Effector memory CD8-positive, alpha-beta T cell (primary cell): ENCODE measurements around the gene MAP3K19.

Experiments
- ATAC-seq: fragments of 150-1000 bp; cut with Tn5 transposase; replicated peaks from 2 replicates; pipeline ENCODE4 v1.10.0; 2021; ENCODE audit warnings: mild to moderate bottlenecking, moderate library complexity
- DNase-seq, 3 experiments: peaks; one replicate each; pipeline ENCODE4 v3.0.0; 2021
- H3K27ac Mint-ChIP-seq, 2 donors: one replicate each; pipeline ENCODE4 v1.8.0; 2022; ENCODE audit warnings: mild to moderate bottlenecking in 2 of 2, mixed read lengths in 2 of 2, moderate library complexity in 2 of 2
- H3K27me3 Mint-ChIP-seq, 2 donors: one replicate each; pipeline ENCODE4 v1.8.0; 2022; ENCODE audit warnings: mixed read lengths in 2 of 2
- H3K36me3 Mint-ChIP-seq: one replicate; pipeline ENCODE4 v1.8.0; 2022; ENCODE audit warnings: mild to moderate bottlenecking, moderate library complexity, mixed read lengths; ENCODE audit not compliant: insufficient read depth
- H3K4me1 Mint-ChIP-seq, 2 donors: one replicate each; pipeline ENCODE4 v1.8.0; 2022; ENCODE audit warnings: low read depth in 2 of 2, mixed read lengths in 2 of 2
- H3K4me3 Mint-ChIP-seq, 2 donors: one replicate each; pipeline ENCODE4 v1.8.0; 2022; ENCODE audit warnings: mild to moderate bottlenecking in 2 of 2, mixed read lengths in 2 of 2, moderate library complexity in 2 of 2
- H3K9me3 Mint-ChIP-seq, 2 donors: one replicate each; pipeline ENCODE4 v1.8.0; 2022; ENCODE audit warnings: mixed read lengths in 2 of 2

Gene MAP3K19

DNA sequence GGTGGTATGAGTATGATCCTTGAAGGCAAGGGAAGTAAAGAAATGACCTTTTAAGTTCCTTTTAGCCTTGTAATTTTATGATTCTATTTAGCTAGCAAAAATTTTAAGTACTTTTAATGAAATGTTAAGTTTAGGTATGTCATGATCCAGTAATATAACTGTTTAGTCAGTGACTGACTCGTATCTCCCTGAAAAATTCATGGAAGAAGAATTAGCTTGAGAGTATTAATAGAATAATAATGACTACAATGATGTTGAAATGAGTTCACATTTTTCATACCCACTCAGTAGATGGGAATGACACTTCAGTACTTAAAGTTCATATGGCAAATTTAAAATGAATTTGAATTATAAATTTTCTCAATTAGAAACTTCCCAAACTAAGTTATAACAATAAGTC lies 19.5 kb upstream of the MAP3K19 start:
- no peaks in the 10 kb centered on the region for H3K9me3 Mint-ChIP-seq
- H3K4me1 Mint-ChIP-seq = no peaks in the 10 kb centered on the region
- H3K36me3 Mint-ChIP-seq = peaks cover 4% of the 10 kb centered on the region
- H3K4me3 Mint-ChIP-seq = no peak overlapping the region
- no peaks in the 10 kb centered on the region for H3K27me3 Mint-ChIP-seq
- no peak for ATAC-seq
- no peak overlapping the region for H3K27ac Mint-ChIP-seq
- no peak for DNase-seq

DNA sequence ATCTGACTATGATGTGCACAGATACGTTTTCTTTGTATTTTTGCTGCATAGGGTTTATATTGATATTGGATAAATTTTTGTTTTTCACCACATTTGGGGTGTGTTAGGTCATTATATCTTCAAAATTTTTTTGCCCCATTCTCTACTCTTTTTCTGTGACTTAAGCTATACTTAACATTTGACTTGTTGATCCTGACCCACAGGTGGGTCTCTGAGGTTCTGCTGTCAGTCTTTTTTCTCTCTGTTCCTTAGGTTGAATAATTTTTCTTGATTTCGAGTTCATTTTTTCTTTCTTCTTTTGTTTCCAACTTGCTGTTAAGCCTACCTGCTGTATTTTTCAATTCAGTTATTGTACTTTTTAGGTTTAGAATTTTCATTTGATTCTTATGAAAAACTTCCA lies 16.9 kb upstream of the MAP3K19 start:
- peaks cover 7% of the 10 kb centered on the region for H3K36me3 Mint-ChIP-seq

DNA sequence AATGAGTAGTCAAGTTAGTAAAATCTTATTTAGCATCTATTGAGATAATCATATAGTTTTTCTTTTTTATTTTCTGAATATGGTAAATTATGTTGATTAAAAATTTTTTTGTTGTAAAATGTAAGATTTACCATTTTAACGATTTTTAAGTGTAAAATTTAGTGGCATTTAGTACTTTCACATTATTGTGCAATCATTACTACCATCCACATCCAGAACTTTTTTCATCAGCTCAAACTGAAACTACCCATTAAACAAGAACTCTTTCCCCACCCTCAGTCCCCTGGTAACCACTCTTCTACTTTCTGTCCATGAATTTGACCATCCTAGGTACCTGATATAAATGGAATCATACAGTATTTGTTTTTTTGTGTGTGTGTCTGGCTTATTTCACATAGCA lies 16.0 kb upstream of the MAP3K19 start:
- Mint-ChIP-seq H3K4me1 (no peaks in the 10 kb centered on the region), H3K27ac (no peak overlapping the region), H3K36me3 (peaks cover 7% of the 10 kb centered on the region)

More for the DNA sequence above, 16.9 kb upstream of the MAP3K19 start:
- DNase-seq (no peak), ATAC-seq (no peak)
- no peaks in the 10 kb centered on the region for H3K4me1 Mint-ChIP-seq
- no peak overlapping the region for H3K27ac Mint-ChIP-seq
- H3K9me3 Mint-ChIP-seq = no peaks in the 10 kb centered on the region
- H3K4me3 Mint-ChIP-seq = no peak overlapping the region
- H3K27me3 Mint-ChIP-seq = no peaks in the 10 kb centered on the region

DNA sequence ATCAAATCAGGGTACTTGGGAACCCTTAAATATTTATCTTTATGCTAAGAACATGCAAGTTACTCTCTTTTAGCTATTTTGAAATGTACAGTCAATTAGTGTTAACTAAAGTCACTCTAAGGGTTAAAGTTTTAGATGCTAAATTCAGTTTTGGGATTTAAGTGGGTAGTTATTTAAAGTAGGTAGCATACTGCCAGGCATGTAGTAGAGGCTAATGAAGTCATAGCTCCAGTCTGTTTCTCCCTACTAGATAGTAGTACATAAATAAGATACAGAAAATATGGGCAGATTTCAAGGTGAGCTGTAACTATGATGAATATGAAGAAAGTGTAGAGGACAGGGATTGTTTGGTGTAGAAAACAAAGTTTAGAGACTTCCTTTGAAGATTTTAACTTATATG lies 12.3 kb upstream of the MAP3K19 start:
- peaks cover 7% of the 10 kb centered on the region for H3K36me3 Mint-ChIP-seq
- no peak for ATAC-seq
- H3K9me3 Mint-ChIP-seq = no peaks in the 10 kb centered on the region
- no peak for DNase-seq
- H3K27ac Mint-ChIP-seq = no peak overlapping the region
- peaks cover 0 to 5% of the 10 kb centered on the region in 2 donors for H3K4me1 Mint-ChIP-seq
- H3K27me3 Mint-ChIP-seq = no peaks in the 10 kb centered on the region
- H3K4me3 Mint-ChIP-seq = no peak overlapping the region

More for the DNA sequence above, 16.0 kb upstream of the MAP3K19 start:
- no peaks in the 10 kb centered on the region for H3K27me3 Mint-ChIP-seq
- H3K4me3 Mint-ChIP-seq = no peak overlapping the region
- no peaks in the 10 kb centered on the region for H3K9me3 Mint-ChIP-seq
- ATAC-seq = no peak
- no peak for DNase-seq

DNA sequence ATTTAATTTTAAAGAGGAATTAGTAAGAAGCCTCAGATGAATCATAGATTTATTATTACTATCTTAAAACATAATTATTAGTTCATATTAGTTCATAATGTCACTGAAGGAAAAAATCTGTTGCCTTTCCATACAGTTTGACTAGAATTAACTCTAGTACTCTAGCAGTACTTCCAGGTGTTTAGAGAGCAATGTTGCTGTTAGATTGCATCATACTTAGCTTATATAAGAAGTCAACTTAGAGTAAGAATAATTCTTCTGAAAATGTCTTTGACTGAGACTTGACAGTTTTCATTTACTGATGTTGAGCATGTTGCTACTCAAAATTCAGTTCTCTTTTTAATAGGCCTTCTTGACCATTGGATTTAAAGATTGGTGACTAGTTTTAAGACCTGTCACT lies 9.5 kb upstream of the MAP3K19 start:
- no peak for ATAC-seq
- no peak overlapping the region for H3K27ac Mint-ChIP-seq
- no peak overlapping the region for H3K4me3 Mint-ChIP-seq
- no peak for DNase-seq
- no peaks in the 10 kb centered on the region for H3K9me3 Mint-ChIP-seq
- peaks cover 18% of the 10 kb centered on the region for H3K36me3 Mint-ChIP-seq
- peaks cover 15 to 23% of the 10 kb centered on the region in 2 donors for H3K4me1 Mint-ChIP-seq
- peaks cover 0 to 9% of the 10 kb centered on the region in 2 donors for H3K27me3 Mint-ChIP-seq

DNA sequence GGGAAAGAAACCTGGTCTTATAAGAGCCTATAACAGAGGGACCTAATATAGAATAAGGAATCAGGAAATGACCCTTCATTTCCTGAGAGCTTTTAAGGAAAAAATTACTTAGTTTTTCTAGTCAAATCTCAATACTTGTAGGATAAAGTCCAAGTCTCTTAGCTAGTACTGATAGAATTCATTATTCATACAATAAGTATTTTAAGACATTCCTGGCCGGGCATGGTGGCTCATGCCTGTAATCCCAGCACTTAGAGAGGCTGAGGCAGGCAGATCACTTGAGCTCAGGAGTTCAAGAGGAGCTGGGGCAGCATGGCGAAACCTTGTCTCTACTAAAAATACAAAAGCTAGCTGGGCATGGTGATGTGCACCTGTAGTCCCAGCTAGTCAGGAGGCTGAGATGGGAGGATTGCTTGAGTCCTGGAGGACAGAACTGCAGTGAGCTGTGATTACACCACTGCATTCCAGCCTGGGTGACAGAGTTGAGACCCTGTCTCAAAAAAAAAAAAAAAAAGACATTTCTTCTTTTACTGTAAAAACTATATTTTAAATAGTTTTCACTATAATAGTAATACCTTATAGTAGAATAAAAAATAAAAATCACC lies 8.0 kb upstream of the MAP3K19 start:
- ATAC-seq (no peak), DNase-seq (no peak)
- Mint-ChIP-seq H3K36me3 (peaks cover 23% of the 10 kb centered on the region), H3K27me3 (peaks cover 0 to 9% of the 10 kb centered on the region in 2 donors), H3K27ac (no peak overlapping the region), H3K4me1 (peaks cover 15 to 23% of the 10 kb centered on the region in 2 donors), H3K4me3 (no peak overlapping the region), H3K9me3 (no peaks in the 10 kb centered on the region)

DNA sequence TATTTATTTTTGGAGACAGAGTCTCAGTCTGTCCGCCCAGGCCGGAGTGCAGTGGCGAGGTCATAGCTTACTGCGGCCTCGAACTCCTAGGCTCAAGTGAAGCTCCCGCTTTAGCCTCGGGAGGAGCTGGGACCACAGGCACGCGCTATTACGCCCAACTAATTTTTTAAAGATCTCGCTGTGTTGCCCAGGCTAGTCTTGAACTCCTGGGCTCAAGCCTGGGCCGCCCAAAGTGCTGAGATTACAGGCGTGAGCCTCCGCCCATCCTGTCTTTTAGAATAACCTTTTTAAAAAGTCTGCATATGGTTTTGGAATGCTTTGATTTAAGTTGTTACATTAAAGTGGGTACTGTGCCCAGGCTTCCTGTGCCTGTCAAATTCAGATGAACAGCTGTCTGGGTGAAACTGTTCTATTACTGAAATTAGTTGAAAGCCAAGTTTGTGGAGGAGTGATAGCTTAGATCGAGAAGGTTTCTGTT lies 5.8 kb upstream of the MAP3K19 start:
- H3K27ac Mint-ChIP-seq = peak overlapping the region; percentile 99 to 100
- no peaks in the 10 kb centered on the region for H3K9me3 Mint-ChIP-seq
- H3K4me1 Mint-ChIP-seq = peaks cover 15 to 23% of the 10 kb centered on the region in 2 donors
- peak in 1 of 3 experiments; percentile 20 for DNase-seq
- no peak for ATAC-seq
- peak overlapping the region; percentile 97 to 98 for H3K4me3 Mint-ChIP-seq
- H3K27me3 Mint-ChIP-seq = peaks cover 9% of the 10 kb centered on the region in 2 donors
- H3K36me3 Mint-ChIP-seq = peaks cover 22% of the 10 kb centered on the region

DNA sequence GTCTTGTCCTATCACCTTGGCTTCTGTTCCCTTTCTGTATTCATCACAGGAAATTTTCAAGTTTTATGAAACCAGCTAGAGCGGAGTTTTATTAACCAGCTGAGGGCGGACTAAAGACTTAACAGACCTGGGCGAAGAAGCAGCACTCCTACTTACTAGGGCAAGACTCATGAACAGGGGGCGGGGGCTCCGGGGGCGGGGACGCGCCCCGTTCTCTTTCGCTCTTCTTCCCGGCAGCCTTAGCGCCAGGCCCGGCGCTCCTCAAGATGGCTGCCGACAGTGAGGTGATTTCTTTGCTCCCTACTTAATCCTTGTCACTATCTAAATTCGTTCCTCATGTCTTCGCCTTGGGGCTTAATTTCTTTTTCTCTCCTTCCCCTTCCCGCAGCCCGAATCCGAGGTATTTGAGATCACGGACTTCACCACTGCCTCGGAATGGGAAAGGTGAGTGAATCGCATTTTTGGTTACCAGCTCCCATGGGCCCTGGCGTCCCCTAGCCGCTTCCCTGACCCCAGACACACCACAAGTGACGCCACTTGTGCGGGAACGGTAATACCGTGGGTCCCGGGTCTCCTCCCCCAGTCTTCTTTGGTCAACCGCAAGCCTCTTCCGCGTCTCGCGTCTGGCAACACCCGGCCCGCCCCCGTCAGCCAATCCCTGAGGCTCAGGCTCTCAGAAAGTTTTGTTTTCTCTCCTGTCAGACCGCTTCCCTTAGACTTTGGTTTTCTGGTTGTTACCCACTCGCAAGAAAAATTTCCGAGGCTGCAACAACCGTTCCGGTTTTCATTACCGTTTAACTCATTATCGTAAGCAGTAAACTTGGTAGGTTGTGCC lies 5.0 kb upstream of the MAP3K19 start, which contains the start of gene RAB3GAP1:
Gene RAB3GAP1 (plus strand): TSS at position 251 of the 835 bp plus-strand sequence. CDS start 16 bp downstream, at position 267.
- Mint-ChIP-seq H3K27me3 (peaks cover 9% of the 10 kb centered on the region in 2 donors), H3K36me3 (peaks cover 22% of the 10 kb centered on the region), H3K4me1 (peaks cover 15 to 23% of the 10 kb centered on the region in 2 donors), H3K9me3 (no peaks in the 10 kb centered on the region), H3K27ac (peak within 1 kb of the TSS; percentile 99 to 100), H3K4me3 (peak within 1 kb of the TSS; percentile 97 to 98)
- ATAC-seq (peak; percentile 88), DNase-seq (peak; percentile 89 to 92 (median 90))

DNA sequence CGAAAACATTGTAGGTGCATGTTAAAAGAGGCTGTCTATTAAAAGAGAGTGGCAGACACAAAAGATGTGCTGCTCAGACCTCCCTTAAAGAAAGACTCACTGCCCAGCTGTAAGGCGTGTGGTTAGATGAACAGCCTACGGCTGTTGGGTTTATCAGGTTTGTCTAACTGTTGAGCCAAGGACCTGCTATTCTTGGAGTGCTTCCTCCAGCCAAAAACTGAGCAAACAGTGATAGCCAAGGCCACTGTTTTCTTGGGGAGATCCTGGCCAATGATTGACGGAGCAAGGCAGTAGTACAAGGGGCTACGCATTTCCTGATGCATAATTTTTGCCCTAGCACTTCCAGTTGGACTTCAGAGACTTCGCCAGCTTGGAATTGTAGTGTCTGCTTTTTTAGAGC lies 3.4 kb upstream of the MAP3K19 start:
- ATAC-seq (no peak), DNase-seq (no peak)
- Mint-ChIP-seq H3K27ac (peak overlapping the region in 1 of 2 donors; percentile 99), H3K27me3 (peaks cover 9% of the 10 kb centered on the region in 2 donors), H3K4me1 (peaks cover 15 to 18% of the 10 kb centered on the region in 2 donors), H3K9me3 (no peaks in the 10 kb centered on the region), H3K4me3 (peak overlapping the region; percentile 25 to 63), H3K36me3 (peaks cover 22% of the 10 kb centered on the region)

DNA sequence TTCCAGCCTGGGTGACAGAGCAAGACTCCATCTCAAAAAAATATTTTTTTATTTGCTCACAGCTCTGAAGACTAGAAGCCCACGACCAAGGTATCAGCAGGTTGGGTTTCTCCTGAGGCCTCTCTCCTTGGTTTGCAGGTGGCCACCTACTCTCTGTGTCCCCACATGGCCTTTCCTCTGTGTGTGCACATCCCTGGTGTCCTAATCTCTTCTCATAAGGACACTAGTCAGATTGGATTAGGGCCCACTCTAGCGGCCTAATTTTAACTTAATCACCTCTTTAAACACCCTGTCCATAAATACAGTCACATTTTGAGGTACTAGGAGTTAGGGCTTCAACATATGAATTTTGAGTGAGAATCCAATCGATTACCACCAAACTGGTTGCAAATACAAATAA lies 2.9 kb upstream of the MAP3K19 start:
- H3K4me1 Mint-ChIP-seq = peaks cover 15 to 18% of the 10 kb centered on the region in 2 donors
- ATAC-seq (no peak), DNase-seq (no peak)
- no peaks in the 10 kb centered on the region for H3K9me3 Mint-ChIP-seq
- H3K27me3 Mint-ChIP-seq = peaks cover 10 to 11% of the 10 kb centered on the region in 2 donors
- no peak overlapping the region for H3K4me3 Mint-ChIP-seq
- peaks cover 22% of the 10 kb centered on the region for H3K36me3 Mint-ChIP-seq
- no peak overlapping the region for H3K27ac Mint-ChIP-seq

DNA sequence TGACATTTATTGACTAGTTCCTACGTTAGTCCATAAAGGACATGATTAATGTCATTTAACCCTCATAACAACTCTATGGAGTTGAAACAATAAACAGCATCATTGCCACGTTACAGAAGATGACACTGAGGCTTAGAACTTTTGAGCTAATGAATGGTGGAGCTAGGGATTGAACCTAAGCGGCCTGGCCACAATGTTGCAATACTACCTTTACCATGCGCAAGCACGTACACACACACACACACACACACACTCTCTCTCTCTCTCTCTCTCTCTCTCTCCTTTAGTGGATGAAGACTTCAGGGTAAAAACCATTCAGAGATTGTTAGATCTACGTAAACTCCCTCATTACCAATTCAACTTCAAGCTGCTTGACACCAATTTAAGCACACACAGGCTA lies 875 bp upstream of the MAP3K19 start:
- no peak overlapping the region for H3K4me3 Mint-ChIP-seq
- ATAC-seq = no peak

DNA sequence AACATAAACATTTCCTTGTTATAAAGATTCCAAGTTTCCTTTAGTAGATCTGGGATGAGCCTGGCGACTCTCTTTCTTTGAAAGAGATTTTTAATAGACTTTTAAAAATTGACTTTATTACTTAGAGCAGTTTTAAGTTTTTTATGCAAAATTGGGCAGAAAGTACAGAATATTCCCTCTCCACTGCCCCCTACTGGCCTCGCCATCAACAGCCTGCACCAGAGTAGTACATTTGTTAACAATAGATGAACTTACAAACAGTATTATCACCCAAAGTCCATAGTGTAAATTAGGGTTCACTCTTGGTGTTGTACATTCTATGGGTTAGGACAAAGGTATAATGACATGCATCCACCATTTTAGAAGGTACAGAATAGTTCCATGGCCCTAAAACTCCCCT lies 3.9 kb downstream of the MAP3K19 start:
- no peak overlapping the region for H3K27ac Mint-ChIP-seq

More for the DNA sequence above, 875 bp upstream of the MAP3K19 start:
- Mint-ChIP-seq H3K9me3 (no peaks in the 10 kb centered on the region), H3K4me1 (peaks cover 2 to 8% of the 10 kb centered on the region in 2 donors), H3K27me3 (peaks cover 9 to 27% of the 10 kb centered on the region in 2 donors), H3K36me3 (peaks cover 21% of the 10 kb centered on the region), H3K27ac (no peak overlapping the region)
- no peak for DNase-seq

DNA sequence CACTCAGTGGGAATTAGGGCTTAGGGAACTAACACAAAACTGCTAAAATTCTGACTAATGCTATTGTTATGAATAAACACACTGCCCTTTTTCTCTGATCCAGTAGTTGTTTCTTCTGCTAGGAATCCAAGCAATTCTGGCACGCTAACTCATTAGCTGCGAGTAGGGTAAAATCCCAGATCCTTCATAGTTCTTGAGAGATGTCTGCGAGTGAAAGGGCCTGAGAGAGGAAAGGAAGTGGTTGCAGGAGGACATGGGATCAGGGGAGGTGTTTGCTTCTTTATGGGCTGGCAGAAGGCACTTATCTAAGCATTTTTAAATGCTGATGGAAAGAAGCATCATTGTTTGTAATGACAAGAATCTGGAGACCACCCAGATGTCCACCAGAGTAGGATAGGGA lies 9.4 kb downstream of the MAP3K19 start:
- H3K4me3 Mint-ChIP-seq = no peak overlapping the region
- DNase-seq = no peak
- no peaks in the 10 kb centered on the region for H3K4me1 Mint-ChIP-seq
- no peak overlapping the region for H3K27ac Mint-ChIP-seq
- H3K9me3 Mint-ChIP-seq = no peaks in the 10 kb centered on the region
- no peak for ATAC-seq
- no peaks in the 10 kb centered on the region for H3K36me3 Mint-ChIP-seq
- peaks cover 9 to 33% of the 10 kb centered on the region in 2 donors for H3K27me3 Mint-ChIP-seq

More for the DNA sequence above, 3.9 kb downstream of the MAP3K19 start:
- peaks cover 18 to 52% of the 10 kb centered on the region in 2 donors for H3K27me3 Mint-ChIP-seq
- ATAC-seq = no peak
- H3K4me1 Mint-ChIP-seq = no peaks in the 10 kb centered on the region
- DNase-seq = peak; percentile 4 to 9 (median 5)
- no peaks in the 10 kb centered on the region for H3K9me3 Mint-ChIP-seq
- no peaks in the 10 kb centered on the region for H3K36me3 Mint-ChIP-seq
- no peak overlapping the region for H3K4me3 Mint-ChIP-seq
